ENCODE data around the gene MPPED1.

MPPED1 gene

DNA sequence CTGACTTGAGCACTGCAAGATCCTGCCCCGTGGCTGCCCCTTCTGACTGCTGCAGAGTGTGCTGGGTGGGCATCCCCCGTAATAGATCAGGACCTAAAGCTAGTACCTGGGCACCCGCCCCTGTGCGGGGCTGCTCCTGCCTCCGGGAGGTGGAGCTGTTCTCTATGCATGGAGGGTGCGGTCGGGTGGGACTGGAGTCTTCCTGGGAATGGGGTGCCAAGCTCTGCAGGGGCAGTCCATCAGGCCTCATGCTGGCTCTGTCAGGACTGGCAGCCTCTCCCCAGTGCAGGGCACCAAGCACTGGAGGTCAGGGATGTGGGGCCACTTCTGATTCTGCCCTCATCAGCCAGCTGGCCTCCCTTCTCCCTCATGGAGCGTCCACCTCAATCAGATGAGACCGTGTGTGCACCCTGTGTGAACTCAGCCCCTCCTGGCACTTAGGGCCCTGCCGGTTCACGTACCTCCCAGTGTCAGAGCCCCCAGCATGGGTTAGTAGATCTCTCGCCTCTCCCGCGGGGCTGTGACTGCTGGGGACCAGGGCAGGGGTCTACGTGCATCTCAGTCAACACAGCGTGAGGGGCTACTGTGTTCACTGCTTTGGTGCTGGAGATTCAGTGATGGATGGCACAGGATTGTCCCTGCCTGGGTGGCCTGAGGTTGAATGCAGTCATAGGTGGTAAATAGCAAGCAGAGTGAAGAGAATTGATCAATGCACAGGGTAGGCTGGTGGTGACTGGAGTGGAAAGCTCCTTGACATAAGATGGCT, 30.8 kb downstream of the MPPED1 start:
- in situ Hi-C loops (cut with HindIII; ENCODE audit: low sequenced_read_pairs): loop anchor here (25.0 kb wide), 1 partner anchor 95 kb away; no protein-coding TSS in a partner anchor

DNA sequence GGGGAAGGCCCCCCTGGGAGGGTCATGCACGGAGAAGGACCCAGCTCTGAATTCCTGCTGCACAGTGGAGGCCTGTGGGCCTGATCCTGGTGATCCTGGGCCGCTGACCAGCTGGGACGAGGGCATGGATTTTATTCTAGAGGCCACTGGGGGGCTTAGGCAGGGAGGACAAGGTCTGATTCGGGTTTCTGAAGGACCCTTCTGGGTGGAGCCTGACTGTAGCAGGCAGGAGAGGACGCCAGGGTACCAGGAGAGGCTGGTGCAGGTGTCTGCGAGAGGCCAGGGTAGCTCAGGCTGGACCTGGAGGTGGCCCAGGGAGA, 31.3 kb downstream of the MPPED1 start:
- in situ Hi-C loops (cut with HindIII; ENCODE audit: low sequenced_read_pairs): loop anchor here (25.0 kb wide), 1 partner anchor 94 kb away; no protein-coding TSS in a partner anchor

GRCh38 chr22:43446037-43446803, 34.4 kb downstream of the MPPED1 start:
- in situ Hi-C loops (cut with HindIII; ENCODE audit: low sequenced_read_pairs): loop anchor here (25.0 kb wide), 1 partner anchor 91 kb away; no protein-coding TSS in a partner anchor

DNA sequence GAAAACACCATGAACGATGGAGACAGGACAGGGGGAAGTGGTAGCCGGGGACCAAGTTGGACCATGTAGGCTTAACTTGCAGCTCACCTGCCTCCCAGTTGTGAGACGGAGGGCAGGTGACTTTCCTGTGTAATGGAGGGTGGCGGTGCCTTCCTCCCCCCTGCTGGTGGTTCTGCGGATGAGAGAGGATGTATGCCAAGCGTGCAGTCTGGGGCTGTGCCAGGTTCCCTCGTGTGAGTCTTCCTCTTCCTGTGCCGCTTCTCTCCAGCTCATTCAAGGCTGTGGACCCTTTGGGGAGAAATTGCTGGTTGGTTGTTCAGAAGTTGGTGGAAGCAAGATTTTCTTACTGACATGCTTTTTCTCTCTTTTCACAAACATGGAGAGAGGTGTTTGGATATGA, 35.1 kb downstream of the MPPED1 start:
- in situ Hi-C loops (cut with HindIII; ENCODE audit: low sequenced_read_pairs): loop anchor here (25.0 kb wide), 1 partner anchor 90 kb away; no protein-coding TSS in a partner anchor

DNA sequence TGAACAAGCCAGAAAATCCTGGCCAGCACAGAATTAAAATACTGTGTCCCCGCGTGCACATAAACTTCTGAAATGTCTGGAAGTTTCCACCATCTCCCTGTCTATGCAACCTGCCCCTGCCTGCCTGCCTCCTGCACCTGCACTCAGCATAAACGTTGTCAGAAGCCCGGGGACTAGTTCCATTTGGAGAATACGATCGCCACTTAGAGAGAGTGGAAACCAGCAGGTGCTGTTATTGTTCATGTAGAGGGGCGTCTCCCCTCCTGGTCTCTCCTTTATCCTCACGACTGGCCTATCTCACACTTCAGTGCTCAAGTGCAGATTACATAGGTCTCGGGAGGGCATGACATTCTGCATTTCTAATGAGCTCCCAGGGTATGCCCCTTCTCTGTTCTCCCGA, 35.6 kb downstream of the MPPED1 start:
- in situ Hi-C loops (cut with HindIII; ENCODE audit: low sequenced_read_pairs): loop anchor here (25.0 kb wide), 1 partner anchor 90 kb away; no protein-coding TSS in a partner anchor

GRCh38 chr22:43448048-43448447, 36.2 kb downstream of the MPPED1 start:
- in situ Hi-C loops (cut with HindIII; ENCODE audit: low sequenced_read_pairs): loop anchor here (25.0 kb wide), 1 partner anchor 89 kb away; no protein-coding TSS in a partner anchor

- in situ Hi-C loops (cut with HindIII; ENCODE audit: low sequenced_read_pairs): loop anchor here (25.0 kb wide), 1 partner anchor 88 kb away; no protein-coding TSS in a partner anchor
Observed at GRCh38 chr22:43449205-43449830, 37.5 kb downstream of the MPPED1 start.

GRCh38 chr22:43449831-43450225, 38.0 kb downstream of the MPPED1 start:
- in situ Hi-C loops (cut with HindIII; ENCODE audit: low sequenced_read_pairs): loop anchor here (25.0 kb wide), 1 partner anchor 87 kb away; no protein-coding TSS in a partner anchor

GRCh38 chr22:43451371-43452050, 39.7 kb downstream of the MPPED1 start:
- in situ Hi-C loops (cut with HindIII; ENCODE audit: low sequenced_read_pairs): no loop called here

GRCh38 chr22:43455846-43456245, 44.0 kb downstream of the MPPED1 start:
- in situ Hi-C loops (cut with HindIII; ENCODE audit: low sequenced_read_pairs): no loop called here

- in situ Hi-C loops (cut with HindIII; ENCODE audit: low sequenced_read_pairs): no loop called here
Observed at GRCh38 chr22:43457002-43457401, 45.2 kb downstream of the MPPED1 start.

- in situ Hi-C loops (cut with HindIII; ENCODE audit: low sequenced_read_pairs): no loop called here
Observed at GRCh38 chr22:43462701-43463100, 50.9 kb downstream of the MPPED1 start.

- in situ Hi-C loops (cut with HindIII; ENCODE audit: low sequenced_read_pairs): no loop called here
Observed at GRCh38 chr22:43464809-43465208, 53.0 kb downstream of the MPPED1 start.

- in situ Hi-C loops (cut with HindIII; ENCODE audit: low sequenced_read_pairs): no loop called here
Observed at GRCh38 chr22:43465291-43466015, 53.6 kb downstream of the MPPED1 start.

DNA sequence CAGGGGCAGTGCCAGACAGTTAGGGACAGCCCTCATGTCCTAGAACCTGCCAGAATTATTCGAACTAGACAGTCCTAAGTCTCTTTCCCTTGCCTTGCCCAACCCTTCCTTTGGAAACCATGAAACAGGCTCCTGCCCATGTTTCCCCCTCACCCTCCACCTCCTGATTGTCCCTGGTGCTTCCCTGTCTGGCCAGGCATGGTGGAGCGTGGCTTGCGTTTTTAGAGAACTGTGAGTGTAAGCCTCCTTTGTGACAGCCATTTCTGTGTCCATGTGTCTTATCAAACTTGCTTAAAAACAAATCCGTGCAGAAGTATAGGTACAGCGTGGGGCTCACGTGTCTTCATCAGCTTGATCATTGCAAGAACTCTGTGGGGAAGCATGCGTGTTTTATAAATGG, 54.9 kb downstream of the MPPED1 start:
- in situ Hi-C loops (cut with HindIII; ENCODE audit: low sequenced_read_pairs): no loop called here

- in situ Hi-C loops (cut with HindIII; ENCODE audit: low sequenced_read_pairs): no loop called here
Observed at GRCh38 chr22:43467216-43467940, 55.6 kb downstream of the MPPED1 start.

DNA sequence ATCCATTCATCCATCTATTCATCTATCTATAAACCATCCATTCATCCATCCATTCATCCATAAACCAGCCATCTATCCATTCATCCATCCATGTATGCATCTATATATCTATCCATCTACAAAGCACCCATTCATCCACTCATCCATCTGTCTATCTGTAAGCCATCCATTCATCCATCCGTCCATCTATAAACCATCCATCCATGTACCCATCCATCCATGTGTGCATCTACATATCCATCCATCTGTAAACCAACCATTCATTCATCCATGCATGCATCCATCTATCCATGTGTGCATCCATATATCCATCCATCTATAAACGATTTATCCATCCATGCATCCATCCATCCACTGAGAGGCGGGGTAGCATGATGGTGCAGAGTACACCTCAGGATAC, 58.4 kb downstream of the MPPED1 start:
- in situ Hi-C loops (cut with HindIII; ENCODE audit: low sequenced_read_pairs): no loop called here

GRCh38 chr22:43470941-43471585, 59.2 kb downstream of the MPPED1 start:
- in situ Hi-C loops (cut with HindIII; ENCODE audit: low sequenced_read_pairs): no loop called here

DNA sequence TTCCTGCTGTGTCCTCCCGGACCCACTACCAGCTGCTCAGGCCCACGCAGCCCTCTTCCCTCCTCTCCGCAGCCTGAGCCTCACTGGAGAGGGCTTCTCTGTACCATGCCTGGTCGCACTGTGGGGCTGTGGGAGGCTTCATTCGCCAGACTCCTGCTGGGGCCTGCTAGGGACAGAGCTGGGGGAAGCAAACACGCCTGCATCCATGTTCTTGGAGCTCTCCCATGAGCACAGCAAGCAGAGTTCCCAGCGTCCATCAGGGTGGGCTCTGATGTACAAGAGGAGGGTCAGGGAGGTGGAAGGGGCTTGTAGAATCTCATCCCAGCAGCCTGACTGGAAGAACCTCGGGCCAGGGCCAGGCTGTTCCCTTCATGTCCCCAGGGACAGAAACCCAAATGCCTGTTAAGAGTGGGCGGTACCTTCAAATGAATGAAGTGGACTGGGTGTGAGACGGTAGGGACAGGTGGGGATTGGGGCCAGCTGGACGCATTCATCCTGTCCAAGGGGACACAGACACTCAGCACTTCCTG, 59.9 kb downstream of the MPPED1 start:
- in situ Hi-C loops (cut with HindIII; ENCODE audit: low sequenced_read_pairs): no loop called here
